GM23248 (cell line): Measurements from ENCODE around the gene ZNF391.

Source experiments
- EZH2 ChIP-seq: fragments of 200-600 bp; sonication (generic); IDR thresholded peaks from 2 replicates; pipeline ENCODE4 v1.6.1; 2018; ENCODE audit warnings: antibody characterized with exemption, mild to moderate bottlenecking; ENCODE audit not compliant: insufficient read depth, poor library complexity, severe bottlenecking
- EZH2phosphoT487 ChIP-seq: fragments of 200-600 bp; sonication (generic); IDR thresholded peaks from 2 replicates; pipeline ENCODE4 v1.6.1; 2018; ENCODE audit warnings: antibody characterized with exemption, moderate library complexity, mild to moderate bottlenecking, low read depth; ENCODE audit not compliant: insufficient read depth

DNA sequence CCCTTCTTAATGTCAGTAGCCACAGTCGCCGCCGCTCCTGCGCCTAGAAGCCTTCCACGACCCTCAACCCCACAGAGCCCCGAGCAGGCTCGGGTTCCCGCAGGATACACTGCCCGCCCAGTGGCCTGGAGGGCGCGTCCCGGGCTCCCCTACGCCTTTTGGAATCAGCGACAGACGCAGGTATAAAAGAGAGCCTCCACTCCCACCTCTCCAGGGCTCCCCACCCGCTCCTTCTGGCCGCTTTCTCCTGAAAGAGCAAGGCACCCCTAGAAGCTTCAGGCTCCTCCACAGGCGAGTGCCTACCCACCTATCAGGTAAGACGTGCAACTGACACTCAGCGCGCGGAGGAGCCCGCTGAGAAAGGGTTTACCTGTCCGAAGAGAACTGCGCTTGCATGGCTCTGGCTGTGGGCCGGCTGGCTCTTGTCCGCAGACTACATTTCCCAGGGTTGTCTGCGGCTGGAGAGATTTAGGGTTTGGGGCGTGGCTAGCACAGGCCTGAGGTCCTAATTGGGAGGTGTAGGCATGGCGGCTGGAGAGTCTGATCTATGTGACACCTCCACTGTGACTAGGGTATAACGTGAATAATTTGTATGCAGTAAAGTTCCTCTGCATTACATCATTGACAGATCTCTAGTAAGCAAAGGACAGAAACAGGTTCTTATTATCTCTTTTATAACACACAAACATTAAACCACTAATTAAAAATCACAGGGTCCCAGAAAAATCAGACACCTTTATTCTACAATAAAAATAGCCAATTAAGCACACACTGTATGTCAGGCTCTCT is 13.5 kb upstream of the ZNF391 start:
- TF ChIP-seq EZH2, result no peak
- TF ChIP-seq EZH2phosphoT487, result no peak
